Aorta (tissue), 5 donors: ENCODE results near the gene ANKRD10. TPM values are rescaled to one million over a fixed set of nuclear protein-coding genes. Genes with fewer than 3 reads are reported as not detected.

Source experiments
- ATAC-seq: fragments of 200-7000 bp; cut with Tn5 transposase; one replicate; pipeline ENCODE4 v1.9.1; 2022; ENCODE audit warnings: moderate library complexity; ENCODE audit not compliant: low FRiP score
- DNase-seq, 2 donors: peaks; one replicate each; pipeline ENCODE4 v3.0.0-alpha.2; 2020
- H3K27ac ChIP-seq, 2 donors: one replicate each; pipeline ENCODE4 v1.5.1; 2013; ENCODE audit warnings: low read length in 2 of 2, mild to moderate bottlenecking in 2 of 2, moderate library complexity in 2 of 2, control low read depth in 1 of 2, inconsistent platforms in 1 of 2, low read depth in 1 of 2
- H3K27me3 ChIP-seq, 2 donors: one replicate each; pipeline ENCODE4 v1.6.1; 2013; ENCODE audit warnings: control low read depth in 1 of 2, low read length in 1 of 2, mild to moderate bottlenecking in 1 of 2, moderate library complexity in 1 of 2; ENCODE audit not compliant: insufficient read depth in 2 of 2, control insufficient read depth in 1 of 2
- H3K36me3 ChIP-seq, 2 donors: one replicate each; pipeline ENCODE4 v1.6.1; 2013; ENCODE audit warnings: control low read depth in 1 of 2, low read length in 1 of 2, mild to moderate bottlenecking in 1 of 2; ENCODE audit not compliant: insufficient read depth in 2 of 2, control insufficient read depth in 1 of 2
- H3K4me1 ChIP-seq, 2 donors: one replicate each; pipeline ENCODE4 v1.6.1; 2013; ENCODE audit warnings: low read length in 2 of 2, control low read depth in 1 of 2, mild to moderate bottlenecking in 1 of 2, moderate library complexity in 1 of 2; ENCODE audit not compliant: insufficient read depth in 2 of 2, control insufficient read depth in 1 of 2
- H3K4me3 ChIP-seq, 2 donors: one replicate each; pipeline ENCODE4 v1.5.1; 2013; ENCODE audit warnings: low read length in 2 of 2, control low read depth in 1 of 2, mild to moderate bottlenecking in 1 of 2
- H3K9me3 ChIP-seq: one replicate; pipeline ENCODE4 v1.6.1; 2013; ENCODE audit warnings: mild to moderate bottlenecking, low read length; ENCODE audit not compliant: control insufficient read depth
- WGBS, 2 donors: extraction: QIAGEN DNeasy Blood & Tissue Kit; methylation state at CpG; one replicate each; pipeline ENCODE4 v1.1.7; 2013; 5-methylcytosine and 5-hydroxymethylcytosine counted together
- intact Hi-C, 2 donors: fragments of 100-400 bp; cut with DNase I; formaldehyde crosslinking; loops; one replicate each; pipeline versions ENCODE4 v1.14.2 to v1.15.0; 2022
- polyA plus RNA-seq, 2 donors: library from polyadenylated mRNA; stranded (reverse); fragments of 200-250 nt; gene quantifications; one replicate each; pipeline ENCODE4 v1.2.3, GENCODE V29; 2013
- total RNA-seq, 2 donors: library from RNA; stranded (reverse); fragmentation: NEBNext Ultra II Directional; extraction: Animal tissue kit (Norgen Biotek cat#: 25700); gene quantifications; one replicate each; pipeline ENCODE4 v1.2.1, GENCODE V29; 2021
- donor health status: healthy with polysubstance abuse.
- donor health status: Bipolar disorder and iron deficiency.
- donor health status: DM: no; HTN: no; CAD: no.
- donor health status: DM: no; HTN: no; CAD: no.
- donor health status: DM: yes; HTN: yes; CAD: no.

Gene ANKRD10
- total and polyA plus RNA-seq, 4 donors = 44.1 to 275 (median 168) TPM

DNA sequence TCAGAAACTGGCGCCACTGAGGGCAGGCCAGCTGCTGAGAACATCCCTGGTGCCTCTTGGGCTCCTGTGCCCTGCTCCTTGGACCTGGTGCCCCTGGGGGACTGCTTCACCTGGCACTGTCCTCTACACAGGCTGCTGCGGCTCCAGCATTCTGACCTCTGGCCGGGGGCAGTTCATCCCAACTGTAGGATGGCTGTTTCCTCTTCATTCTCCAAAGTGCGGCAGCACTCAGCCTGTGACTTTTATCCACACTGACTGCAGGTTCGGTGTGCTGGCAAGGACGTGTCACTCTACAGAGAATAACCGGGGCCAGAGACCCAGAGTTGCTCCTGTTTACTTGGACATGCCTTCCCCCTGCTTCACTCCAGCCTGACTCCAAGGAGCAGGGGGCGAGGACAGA is 7.6 kb upstream of the ANKRD10 start:
- Histone ChIP-seq H3K27ac (no peak overlapping the region), H3K4me3 (no peak overlapping the region), H3K27me3 (no peaks in the 10 kb centered on the region), H3K9me3 (no peaks in the 10 kb centered on the region), H3K36me3 (no peaks in the 10 kb centered on the region), H3K4me1 (no peaks in the 10 kb centered on the region)
- intact Hi-C loops = no loop called here
- DNase-seq (no peak), ATAC-seq (no peak)
- WGBS, 2 donors = 54 to 63% methylated on average over 8 of the region's 8 CpGs

DNA sequence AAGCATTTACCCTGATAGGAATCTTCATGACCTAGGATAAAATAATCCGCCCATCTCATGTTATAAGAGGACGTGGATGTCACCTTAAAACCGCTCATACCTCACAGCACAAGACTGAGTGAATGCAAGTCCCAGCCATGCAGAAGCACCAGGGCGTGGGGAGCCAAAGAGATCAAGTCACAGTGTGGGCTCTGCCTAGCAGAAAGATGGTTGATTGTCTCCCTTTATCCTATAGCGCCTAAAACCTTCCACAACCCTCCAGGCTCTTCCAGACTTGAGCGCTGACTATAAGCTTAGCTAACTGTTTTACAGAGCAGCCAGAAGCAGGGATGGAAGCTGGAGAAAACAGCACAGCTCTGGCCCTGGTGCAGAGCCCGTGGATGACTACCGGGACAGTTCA is 6.8 kb upstream of the ANKRD10 start:
- 74 to 85% methylated on average over 8 of the region's 8 CpGs for WGBS, 2 donors
- no peak overlapping the region for H3K27ac ChIP-seq
- no peaks in the 10 kb centered on the region for H3K4me1 ChIP-seq
- no peak for ATAC-seq
- H3K9me3 ChIP-seq = no peaks in the 10 kb centered on the region
- no peak overlapping the region for H3K4me3 ChIP-seq
- no peaks in the 10 kb centered on the region for H3K36me3 ChIP-seq
- no peak for DNase-seq
- H3K27me3 ChIP-seq = no peaks in the 10 kb centered on the region
- intact Hi-C loops = no loop called here

DNA sequence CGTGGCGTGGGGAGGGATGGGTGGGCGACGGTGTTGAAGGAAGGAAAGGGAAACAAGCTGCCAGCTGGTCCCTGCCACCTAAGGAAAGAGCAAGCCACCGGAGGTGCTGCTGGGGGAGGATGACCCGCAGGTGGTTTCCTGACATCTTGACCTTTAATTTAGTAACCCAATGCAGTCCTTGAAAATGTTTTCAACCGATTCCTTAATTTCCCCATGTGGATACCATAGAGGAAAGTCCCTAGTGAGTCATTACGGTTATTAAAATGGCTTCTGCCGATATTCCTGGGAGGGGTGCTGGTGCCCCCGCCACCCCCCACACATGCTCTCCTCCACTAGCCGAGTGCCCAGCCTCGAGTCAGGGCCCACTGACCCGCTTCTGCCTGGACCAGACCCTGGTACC is 6.3 kb upstream of the ANKRD10 start:
- intact Hi-C loops = no loop called here
- Histone ChIP-seq H3K4me1 (no peaks in the 10 kb centered on the region), H3K27ac (no peak overlapping the region), H3K27me3 (no peaks in the 10 kb centered on the region), H3K4me3 (no peak overlapping the region), H3K36me3 (no peaks in the 10 kb centered on the region), H3K9me3 (no peaks in the 10 kb centered on the region)
- ATAC-seq = no peak
- no peak for DNase-seq
- WGBS, 2 donors = 77 to 82% methylated on average over 13 of the region's 13 CpGs

DNA sequence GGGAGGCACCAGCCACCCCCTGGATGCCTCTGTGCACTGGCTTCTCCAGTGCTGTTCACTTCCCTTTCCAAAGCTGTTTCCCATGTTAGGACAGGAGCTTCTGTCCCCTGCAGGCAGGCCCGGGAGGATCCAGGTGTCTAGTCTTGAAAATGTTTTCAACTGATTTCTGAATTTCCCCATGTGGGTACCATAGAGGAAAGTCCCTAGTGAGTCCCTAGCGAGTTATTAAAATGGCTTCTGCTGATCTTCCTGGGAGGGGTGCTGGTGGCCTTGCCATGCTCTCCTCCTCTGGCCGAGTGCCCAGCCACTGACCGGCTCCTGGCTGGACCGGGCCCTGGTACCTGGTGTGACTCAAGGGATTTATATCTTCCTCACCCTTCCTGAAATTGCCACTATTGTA is 5.2 kb upstream of the ANKRD10 start:
- ATAC-seq (no peak), DNase-seq (no peak)
- Histone ChIP-seq H3K4me3 (no peak overlapping the region), H3K9me3 (no peaks in the 10 kb centered on the region), H3K27me3 (no peaks in the 10 kb centered on the region), H3K27ac (no peak overlapping the region), H3K36me3 (no peaks in the 10 kb centered on the region), H3K4me1 (no peaks in the 10 kb centered on the region)
- intact Hi-C loops = no loop called here
- 77 to 80% methylated on average over 5 of the region's 5 CpGs for WGBS, 2 donors

DNA sequence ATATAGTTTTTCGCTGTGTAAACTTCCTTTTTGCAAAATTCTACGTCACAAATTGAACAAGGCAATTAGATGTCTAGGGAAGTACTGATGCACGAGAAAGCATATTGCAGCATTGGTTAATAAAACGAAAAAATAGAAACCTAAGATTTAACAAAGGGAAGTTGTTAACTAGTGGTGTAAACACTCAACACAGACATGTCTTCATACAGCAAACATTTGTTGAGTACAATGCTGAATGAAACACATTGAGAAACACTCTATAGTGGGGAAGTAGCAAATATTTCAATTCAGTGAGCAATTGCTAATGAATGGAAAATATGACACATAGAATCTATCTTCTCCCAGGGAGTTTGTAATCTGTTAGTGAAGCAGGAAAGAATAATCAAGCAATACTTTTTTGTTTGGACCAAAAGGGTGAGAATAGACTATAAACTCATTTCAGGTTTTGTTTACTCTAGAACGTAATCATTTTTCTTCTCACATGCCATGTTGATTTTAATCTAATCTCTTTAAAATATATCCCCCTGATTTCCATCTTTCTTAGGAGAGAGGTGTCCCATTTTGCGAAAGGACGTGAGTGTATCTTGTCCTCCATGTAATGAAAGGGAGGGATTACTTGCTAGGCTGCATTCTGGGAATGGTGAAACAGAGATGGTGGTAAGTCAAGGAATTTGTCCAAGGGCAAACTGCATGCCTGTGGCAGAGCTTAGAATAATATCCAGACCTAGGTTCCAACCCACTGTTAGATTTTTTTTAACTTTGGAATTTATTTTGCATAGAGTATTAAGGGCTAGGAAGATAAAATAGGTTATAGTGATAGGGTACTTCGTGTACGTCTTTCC is 1.7 kb upstream of the ANKRD10 start:
- 73 to 78% methylated on average over 9 of the region's 9 CpGs for WGBS, 2 donors

DNA sequence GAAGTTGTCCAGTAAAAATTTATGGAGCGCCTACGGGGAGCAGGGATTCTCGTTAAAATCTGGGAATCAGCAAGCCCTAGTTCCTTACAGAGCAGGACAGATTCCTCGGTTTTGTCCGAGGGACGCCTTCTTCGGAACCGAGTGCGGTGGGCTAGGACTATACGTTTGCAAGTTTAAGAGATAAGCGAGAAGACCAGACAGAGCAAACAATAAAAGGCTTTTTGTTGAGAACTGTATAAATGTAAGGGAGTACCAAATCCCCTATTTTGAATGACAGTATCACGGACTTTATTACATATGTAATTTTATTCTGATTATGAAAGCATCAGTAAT is 971 bp upstream of the ANKRD10 start:
- intact Hi-C loops = loop anchor here (2.0 to 10.0 kb wide), 7 partner anchors 45 to 369 kb away; no protein-coding TSS in a partner anchor

More for the DNA sequence above, 1.7 kb upstream of the ANKRD10 start:
- Histone ChIP-seq H3K9me3 (no peaks in the 10 kb centered on the region), H3K4me3 (no peak overlapping the region), H3K36me3 (no peaks in the 10 kb centered on the region), H3K4me1 (peaks cover 3 to 4% of the 10 kb centered on the region in 2 donors), H3K27me3 (no peaks in the 10 kb centered on the region), H3K27ac (no peak overlapping the region)
- intact Hi-C loops = loop anchor here (5.0 to 10.0 kb wide), 3 partner anchors 91 to 368 kb away; no protein-coding TSS in a partner anchor
- ATAC-seq = no peak
- DNase-seq = no peak

DNA sequence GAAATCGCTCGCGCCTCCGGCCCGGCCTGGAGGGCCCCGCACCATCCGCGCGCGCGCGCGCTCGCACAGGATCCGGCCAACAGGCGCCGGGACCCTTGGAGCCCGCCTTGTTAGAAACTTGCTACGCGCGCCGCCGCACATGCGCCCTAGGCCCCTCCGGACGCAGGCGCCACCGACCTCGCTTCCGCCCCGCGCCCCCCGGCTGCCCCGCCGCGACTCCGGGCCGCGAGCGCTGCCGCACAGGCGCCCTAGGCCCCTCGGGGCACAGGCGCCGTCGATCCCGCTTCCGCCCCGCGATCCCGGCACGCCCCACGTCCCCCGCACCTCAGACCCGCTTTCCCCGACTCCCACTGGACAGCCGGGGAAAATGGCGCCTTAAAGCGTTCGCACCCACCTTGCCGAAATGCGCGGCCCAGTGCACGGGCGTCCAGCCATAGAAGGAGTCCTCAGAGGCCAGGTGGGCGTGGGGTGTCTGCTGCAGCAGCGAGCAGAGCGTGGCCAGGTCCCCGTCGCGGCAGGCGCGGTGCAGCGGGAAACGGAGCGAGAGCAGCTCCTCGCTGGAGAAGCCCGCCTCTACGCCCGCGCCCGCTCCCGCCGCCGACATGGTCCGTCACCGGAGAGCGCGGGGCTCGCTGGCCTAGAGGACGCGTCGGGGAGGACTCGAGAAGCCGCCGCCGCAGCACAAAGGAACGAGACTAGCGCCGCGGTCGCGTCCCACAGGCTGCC is 375 bp downstream of the ANKRD10 start:
- Histone ChIP-seq H3K27ac (peak overlapping the region; percentile 87 to 90), H3K4me3 (peak overlapping the region; percentile 44 to 59), H3K36me3 (no peaks in the 10 kb centered on the region), H3K4me1 (peaks cover 3 to 4% of the 10 kb centered on the region in 2 donors), H3K9me3 (no peaks in the 10 kb centered on the region), H3K27me3 (no peaks in the 10 kb centered on the region)
- DNase-seq (peak; percentile 87 to 92), ATAC-seq (peak; percentile 67)
- intact Hi-C loops = loop anchor here (2.0 to 10.0 kb wide), 7 partner anchors 44 to 370 kb away; no protein-coding TSS in a partner anchor
- 0% methylated on average over 76 to 103 of the region's 103 CpGs for WGBS, 2 donors

More for the DNA sequence above, 971 bp upstream of the ANKRD10 start:
- WGBS, 2 donors = 5 to 6% methylated on average over 12 of the region's 12 CpGs
- no peaks in the 10 kb centered on the region for H3K36me3 ChIP-seq
- no peak for DNase-seq
- H3K27ac ChIP-seq = peak overlapping the region; percentile 20 to 92
- H3K9me3 ChIP-seq = no peaks in the 10 kb centered on the region
- no peak for ATAC-seq
- no peaks in the 10 kb centered on the region for H3K27me3 ChIP-seq
- peaks cover 3 to 4% of the 10 kb centered on the region in 2 donors for H3K4me1 ChIP-seq
- peak overlapping the region; percentile 22 to 33 for H3K4me3 ChIP-seq

DNA sequence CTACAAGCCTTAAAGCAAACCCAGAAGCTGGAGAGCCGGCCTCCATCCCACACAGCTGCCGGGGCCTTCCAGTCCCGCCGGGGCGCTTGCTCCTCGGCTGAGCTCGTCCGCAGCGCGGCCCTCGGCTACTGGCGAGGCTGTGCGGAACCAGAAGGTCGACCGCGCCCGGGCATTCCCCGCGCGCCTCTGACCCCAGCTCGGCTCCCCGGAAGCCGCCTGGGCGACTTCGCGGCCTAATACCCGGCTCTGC is 863 bp downstream of the ANKRD10 start:
- Histone ChIP-seq H3K36me3 (peaks cover 0 to 3% of the 10 kb centered on the region in 2 donors), H3K27me3 (no peaks in the 10 kb centered on the region), H3K27ac (peak overlapping the region; percentile 87 to 90), H3K4me1 (peaks cover 3 to 4% of the 10 kb centered on the region in 2 donors), H3K4me3 (peak overlapping the region; percentile 44 to 59), H3K9me3 (no peaks in the 10 kb centered on the region)
- intact Hi-C loops = loop anchor here (2.0 to 10.0 kb wide), 6 partner anchors 43 to 371 kb away; no protein-coding TSS in a partner anchor
- WGBS, 2 donors = 0 to 1% methylated on average over 27 of the region's 27 CpGs
- DNase-seq (no peak), ATAC-seq (peak; percentile 29)
